Mesodermal cell (in vitro differentiated cells): Measurements from ENCODE around the gene TMEM219.

Source experiments
- H3K27ac ChIP-seq: 2 replicates; pipeline ENCODE4 v1.7.0; 2013; ENCODE audit warnings: mild to moderate bottlenecking, low read depth, low read length, moderate library complexity; ENCODE audit not compliant: severe bottlenecking
- H3K36me3 ChIP-seq: 2 replicates; pipeline ENCODE4 v1.7.1; 2013; ENCODE audit warnings: mild to moderate bottlenecking, low read length, moderate library complexity; ENCODE audit not compliant: control insufficient read depth, insufficient read depth
- H3K4me1 ChIP-seq: one replicate; pipeline ENCODE4 v1.7.1; 2013; ENCODE audit warnings: mild to moderate bottlenecking, low read length; ENCODE audit not compliant: insufficient read depth, control insufficient read depth, poor library complexity, severe bottlenecking
- H3K4me3 ChIP-seq: 2 replicates; pipeline ENCODE4 v1.7.0; 2013; ENCODE audit warnings: low read length, control low read depth, mild to moderate bottlenecking; ENCODE audit not compliant: insufficient read depth, poor library complexity, severe bottlenecking; ENCODE audit errors: extremely low read depth
- H3K9me3 ChIP-seq: 2 replicates; pipeline ENCODE4 v1.7.1; 2013; ENCODE audit warnings: mild to moderate bottlenecking, low read length, moderate library complexity; ENCODE audit not compliant: control insufficient read depth
- WGBS, 2 experiments: methylation state at CpG; one replicate each; pipeline ENCODE4 v1.1.5; 2013; ENCODE audit warnings: missing lambda C conversion rate in 2 of 2; ENCODE audit not compliant: insufficient coverage in 2 of 2; 5-methylcytosine and 5-hydroxymethylcytosine counted together

The TMEM219 gene

GRCh38 chr16:29999605-30000004 lies 37.7 kb downstream of the TMEM219 start:
- Histone ChIP-seq H3K9me3 (no peaks in the 10 kb centered on the region), H3K36me3 (peaks cover 40% of the 10 kb centered on the region), H3K27ac (no peak overlapping the region), H3K4me1 (peaks cover 3% of the 10 kb centered on the region), H3K4me3 (no peak overlapping the region)
- WGBS, 2 experiments: 94 to 99% methylated on average over 6 of the region's 6 CpGs

- Histone ChIP-seq H3K36me3 (peaks cover 49% of the 10 kb centered on the region), H3K9me3 (no peaks in the 10 kb centered on the region), H3K27ac (no peak overlapping the region), H3K4me1 (no peaks in the 10 kb centered on the region), H3K4me3 (no peak overlapping the region)
- 84 to 89% methylated on average over 23 to 27 of the region's 33 CpGs for WGBS, 2 experiments
Observed at GRCh38 chr16:30000735-30001631, 39.1 kb downstream of the TMEM219 start.

- 86 to 93% methylated on average over 11 to 19 of the region's 19 CpGs for WGBS, 2 experiments
- no peak overlapping the region for H3K4me3 ChIP-seq
- peaks cover 39% of the 10 kb centered on the region for H3K36me3 ChIP-seq
- H3K27ac ChIP-seq: no peak overlapping the region
- H3K9me3 ChIP-seq: no peaks in the 10 kb centered on the region
- H3K4me1 ChIP-seq: no peaks in the 10 kb centered on the region
Observed at GRCh38 chr16:30002614-30003346, 40.9 kb downstream of the TMEM219 start.

GRCh38 chr16:30003670-30004423 lies 42.0 kb downstream of the TMEM219 start:
- Histone ChIP-seq H3K4me1 (no peaks in the 10 kb centered on the region), H3K4me3 (no peak overlapping the region), H3K9me3 (no peaks in the 10 kb centered on the region), H3K27ac (no peak overlapping the region), H3K36me3 (peaks cover 37% of the 10 kb centered on the region)
- 94% methylated on average over 8 to 10 of the region's 17 CpGs for WGBS, 2 experiments

GRCh38 chr16:30004424-30004776 lies 42.5 kb downstream of the TMEM219 start:
- peaks cover 36% of the 10 kb centered on the region for H3K36me3 ChIP-seq
- H3K9me3 ChIP-seq: no peaks in the 10 kb centered on the region
- no peak overlapping the region for H3K4me3 ChIP-seq
- 92 to 93% methylated on average over 15 to 16 of the region's 19 CpGs for WGBS, 2 experiments
- no peak overlapping the region for H3K27ac ChIP-seq
- H3K4me1 ChIP-seq: no peaks in the 10 kb centered on the region

- 77 to 90% methylated on average over 2 to 5 of the region's 11 CpGs for WGBS, 2 experiments
- H3K4me3 ChIP-seq: no peak overlapping the region
- H3K36me3 ChIP-seq: peaks cover 32% of the 10 kb centered on the region
- no peaks in the 10 kb centered on the region for H3K9me3 ChIP-seq
- H3K27ac ChIP-seq: no peak overlapping the region
- H3K4me1 ChIP-seq: no peaks in the 10 kb centered on the region
Observed at GRCh38 chr16:30004811-30005242, 42.9 kb downstream of the TMEM219 start.

- peaks cover 27% of the 10 kb centered on the region for H3K36me3 ChIP-seq
- no peak overlapping the region for H3K4me3 ChIP-seq
- no peaks in the 10 kb centered on the region for H3K9me3 ChIP-seq
- no peak overlapping the region for H3K27ac ChIP-seq
- WGBS, 2 experiments: 80 to 88% methylated on average over 24 to 27 of the region's 35 CpGs
- H3K4me1 ChIP-seq: no peaks in the 10 kb centered on the region
Observed at GRCh38 chr16:30005341-30006094, 43.6 kb downstream of the TMEM219 start.

- Histone ChIP-seq H3K27ac (no peak overlapping the region), H3K4me3 (no peak overlapping the region), H3K9me3 (no peaks in the 10 kb centered on the region), H3K36me3 (peaks cover 23% of the 10 kb centered on the region), H3K4me1 (no peaks in the 10 kb centered on the region)
- 92 to 97% methylated on average over 17 to 18 of the region's 18 CpGs for WGBS, 2 experiments
Observed at GRCh38 chr16:30006095-30006473, 44.2 kb downstream of the TMEM219 start.

GRCh38 chr16:30006659-30007377 lies 44.9 kb downstream of the TMEM219 start:
- 92 to 94% methylated on average over 25 to 31 of the region's 34 CpGs for WGBS, 2 experiments
- Histone ChIP-seq H3K27ac (no peak overlapping the region), H3K9me3 (no peaks in the 10 kb centered on the region), H3K4me1 (no peaks in the 10 kb centered on the region), H3K4me3 (no peak overlapping the region), H3K36me3 (peaks cover 15% of the 10 kb centered on the region)
